ENCODE measurements around the gene LY86. TPM values are rescaled to one million over a fixed set of nuclear protein-coding genes. Genes with fewer than 3 reads are reported as not detected.
A peak's percentile ranks its signal among the peaks of the same experiment; 100 is the strongest.

Gene LY86
- total and polyA plus RNA-seq, 7 donors = 0.18 to 1.3 (median 0.42) TPM

GRCh38 chr6:6614096-6614982, 25.8 kb downstream of the LY86 start:
- TF ChIP-seq CTCF (IDR thresholded peaks at IDR 0.05) = no peak
- H3K36me3 ChIP-seq (ENCODE audit: insufficient read depth in 1 of 2, low read depth in 1 of 2) = no peaks in the 10 kb centered on the region
- H3K4me3 ChIP-seq = no peak overlapping the region
- intact Hi-C loops (cut with DNase I) = no loop called here
- WGBS, 3 donors = 67 to 72% (median 68%) methylated on average over 27 of the region's 27 CpGs
- no peaks in the 10 kb centered on the region for H3K4me1 ChIP-seq
- no peak for DNase-seq
- H3K27me3 ChIP-seq (ENCODE audit: insufficient read depth in 3 of 3, low read length in 2 of 3) = no peaks in the 10 kb centered on the region
- no peak for ATAC-seq
- no peaks in the 10 kb centered on the region for H3K9me3 ChIP-seq
- H3K27ac ChIP-seq = no peak overlapping the region

- no peak for TF ChIP-seq CTCF (IDR thresholded peaks at IDR 0.05)
- DNase-seq (no peak), ATAC-seq (no peak)
- 31 to 41% (median 39%) methylated on average over 5 of the region's 5 CpGs for WGBS, 3 donors
- Histone ChIP-seq H3K27me3 (ENCODE audit: insufficient read depth in 3 of 3, low read length in 2 of 3) (no peaks in the 10 kb centered on the region), H3K36me3 (ENCODE audit: insufficient read depth in 1 of 2, low read depth in 1 of 2) (no peaks in the 10 kb centered on the region), H3K27ac (no peak overlapping the region), H3K4me3 (no peak overlapping the region), H3K9me3 (no peaks in the 10 kb centered on the region), H3K4me1 (no peaks in the 10 kb centered on the region)
- intact Hi-C loops (cut with DNase I) = no loop called here
Measured at GRCh38 chr6:6614983-6615349, 26.4 kb downstream of the LY86 start.

GRCh38 chr6:6616656-6617055, 28.1 kb downstream of the LY86 start:
- Histone ChIP-seq H3K4me1 (no peaks in the 10 kb centered on the region), H3K36me3 (ENCODE audit: insufficient read depth in 1 of 2, low read depth in 1 of 2) (no peaks in the 10 kb centered on the region), H3K27ac (no peak overlapping the region), H3K4me3 (no peak overlapping the region), H3K9me3 (no peaks in the 10 kb centered on the region), H3K27me3 (ENCODE audit: insufficient read depth in 3 of 3, low read length in 2 of 3) (no peaks in the 10 kb centered on the region)
- ATAC-seq (peak in 3 of 4 donors; percentile 23 to 65 (median 46)), DNase-seq (no peak)
- intact Hi-C loops (cut with DNase I) = no loop called here
- no peak for TF ChIP-seq CTCF (IDR thresholded peaks at IDR 0.05)
- 29 to 33% (median 33%) methylated on average over 7 of the region's 7 CpGs for WGBS, 3 donors

GRCh38 chr6:6619021-6619794, 30.7 kb downstream of the LY86 start:
- no peak for TF ChIP-seq CTCF (IDR thresholded peaks at IDR 0.05)
- Histone ChIP-seq H3K4me1 (no peaks in the 10 kb centered on the region), H3K36me3 (ENCODE audit: insufficient read depth in 1 of 2, low read depth in 1 of 2) (no peaks in the 10 kb centered on the region), H3K27me3 (ENCODE audit: insufficient read depth in 3 of 3, low read length in 2 of 3) (no peaks in the 10 kb centered on the region), H3K27ac (no peak overlapping the region), H3K9me3 (no peaks in the 10 kb centered on the region), H3K4me3 (no peak overlapping the region)
- no peak for ATAC-seq
- intact Hi-C loops (cut with DNase I) = no loop called here
- DNase-seq = no peak
- 71 to 75% (median 74%) methylated on average over 8 of the region's 8 CpGs for WGBS, 3 donors

All from psoas muscle (tissue), 8 donors.